GM12892 (cell line): Measurements from ENCODE around the gene OR10J1.

Source experiments
- POLR2A ChIP-seq: IDR thresholded peaks from 2 replicates; pipeline ENCODE4 v1.6.1; 2011; ENCODE audit warnings: low read depth, low read length, control low read depth
- POLR2AphosphoS5 ChIP-seq: IDR thresholded peaks from 2 replicates; pipeline ENCODE4 v1.6.1; 2011; ENCODE audit warnings: low read depth, low read length, control low read depth
- TAF1 ChIP-seq: IDR thresholded peaks from 2 replicates; pipeline ENCODE4 v1.6.1; 2011; ENCODE audit warnings: low read depth, mild to moderate bottlenecking, control low read depth, low read length, borderline replicate concordance

DNA sequence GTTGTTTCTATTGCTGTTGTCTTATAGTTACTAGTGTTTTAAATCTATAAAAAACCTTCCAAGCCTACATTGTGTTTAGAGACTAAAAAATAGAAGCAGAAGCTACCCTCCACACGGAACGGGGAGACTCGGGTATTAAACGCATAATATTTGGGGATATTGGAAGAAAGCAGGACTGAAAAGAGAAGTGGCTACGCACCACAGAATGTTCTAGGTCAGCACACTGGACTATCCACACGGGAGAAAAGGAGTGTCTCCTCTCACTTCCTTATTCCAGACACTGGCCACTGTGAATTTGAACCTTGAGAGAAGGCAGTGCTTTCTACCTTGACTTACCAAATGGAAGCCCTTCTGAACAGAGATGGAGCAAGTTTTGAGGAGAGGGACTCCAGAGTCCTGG lies 8.5 kb upstream of the OR10J1 start:
- no peak for TF ChIP-seq POLR2AphosphoS5
- TF ChIP-seq TAF1, result no peak
- TF ChIP-seq POLR2A, result no peak
